ENCODE results near the gene RENBP. TPM values are rescaled to one million over a fixed set of nuclear protein-coding genes. Genes with fewer than 3 reads are reported as not detected.

Gene RENBP
- polyA plus RNA-seq, 1 of the 3 experiments (the other 2 are of a cell fraction) = 0.90 TPM

- TF ChIP-seq CTCF (IDR thresholded peaks at IDR 0.05) (no peak), NRF1 (IDR thresholded peaks at IDR 0.05; ENCODE audit: low read depth, low read length) (no peak), GABPA (IDR thresholded peaks at IDR 0.05; ENCODE audit: low read depth) (no peak), ZBTB33 (IDR thresholded peaks at IDR 0.05; ENCODE audit: borderline replicate concordance, low read depth) (no peak), FOSL2 (IDR thresholded peaks at IDR 0.05; ENCODE audit: borderline replicate concordance, low read depth) (no peak), IRF3 (IDR thresholded peaks at IDR 0.05; ENCODE audit: low read depth, low read length) (no peak), SIN3A (IDR thresholded peaks at IDR 0.05; ENCODE audit: borderline replicate concordance, low read depth, low read length) (no peak), TAF1 (IDR thresholded peaks at IDR 0.05; ENCODE audit: borderline replicate concordance, low read depth, low read length) (no peak), YY1 (IDR thresholded peaks at IDR 0.05; ENCODE audit: low read depth) (no peak), NFIC (IDR thresholded peaks at IDR 0.05; ENCODE audit: borderline replicate concordance) (no peak), MXI1 (IDR thresholded peaks at IDR 0.05; ENCODE audit: low read depth, low read length) (no peak), EZH2phosphoT487 (IDR thresholded peaks at IDR 0.05; ENCODE audit: borderline replicate concordance, low read depth) (no peak)
- no peak for DNase-seq
- Histone ChIP-seq H3K9me2 (no peaks in the 10 kb centered on the region), H3K9me3 (no peaks in the 10 kb centered on the region), H3K27ac (ENCODE audit: low read depth in 2 of 2, low read length in 1 of 2) (no peak overlapping the region), H3K27me3 (ENCODE audit: insufficient read depth) (peaks cover 39% of the 10 kb centered on the region), H3K4me1 (ENCODE audit: control insufficient read depth in 1 of 2, insufficient read depth in 2 of 2, low read depth in 1 of 2, low read length in 1 of 2) (peaks cover 0 to 25% of the 10 kb centered on the region in 2 experiments; a peak in 1 of 4 replicates), H3K4me2 (no peak overlapping the region), H4K20me1 (ENCODE audit: insufficient read depth) (no peaks in the 10 kb centered on the region), H3F3A (replicated peaks; ENCODE audit: insufficient read depth) (no peaks in the 10 kb centered on the region), H2AFZ (ENCODE audit: low read depth) (no peak overlapping the region), H3K79me2 (ENCODE audit: insufficient read depth) (no peaks in the 10 kb centered on the region), H3K9ac (no peak overlapping the region), H3K36me3 (replicated peaks in 1 of 2; ENCODE audit: control insufficient read depth in 1 of 2, insufficient read depth in 2 of 2, low read length in 1 of 2) (no peaks in the 10 kb centered on the region), H3K4me3 (ENCODE audit: low read depth in 2 of 2, low read length in 1 of 2) (no peak overlapping the region)
- WGBS (ENCODE audit: low lambda C conversion rate) = 42% methylated on average over 7 of the region's 8 CpGs
- ChIA-PET CTCF (no interaction called here), POLR2A (interaction anchor here (1.7 kb wide), 1 partner anchor 40 kb away, joined by 5 read pairs; no protein-coding TSS in a partner anchor)
These were observed 57.1 kb downstream of the RENBP start for GRCh38 chrX:153887385-153887784.

- POLR2A ChIA-PET = interaction anchor here (1.2 to 1.7 kb wide), 2 partner anchors 13 to 40 kb away, joined by 4 to 5 read pairs; no protein-coding TSS in a partner anchor
These were observed 57.5 kb downstream of the RENBP start for GRCh38 chrX:153886915-153887314.

More at GRCh38 chrX:153886915-153887314, 57.5 kb downstream of the RENBP start:
- Histone ChIP-seq H3F3A (replicated peaks; ENCODE audit: insufficient read depth) (no peaks in the 10 kb centered on the region), H4K20me1 (ENCODE audit: insufficient read depth) (no peaks in the 10 kb centered on the region), H3K79me2 (ENCODE audit: insufficient read depth) (no peaks in the 10 kb centered on the region), H3K4me3 (ENCODE audit: low read depth in 2 of 2, low read length in 1 of 2) (no peak overlapping the region), H3K4me2 (no peak overlapping the region), H3K4me1 (ENCODE audit: control insufficient read depth in 1 of 2, insufficient read depth in 2 of 2, low read depth in 1 of 2, low read length in 1 of 2) (peaks cover 0 to 25% of the 10 kb centered on the region in 2 experiments; a peak in 1 of 4 replicates), H3K9ac (no peak overlapping the region), H3K36me3 (replicated peaks in 1 of 2; ENCODE audit: control insufficient read depth in 1 of 2, insufficient read depth in 2 of 2, low read length in 1 of 2) (no peaks in the 10 kb centered on the region), H2AFZ (ENCODE audit: low read depth) (no peak overlapping the region), H3K9me3 (no peaks in the 10 kb centered on the region), H3K9me2 (no peaks in the 10 kb centered on the region), H3K27ac (ENCODE audit: low read depth in 2 of 2, low read length in 1 of 2) (no peak overlapping the region), H3K27me3 (ENCODE audit: insufficient read depth) (peaks cover 41% of the 10 kb centered on the region)
- no peak for TF ChIP-seq PBX3 (IDR thresholded peaks at IDR 0.05)
- no peak for TF ChIP-seq USF2 (IDR thresholded peaks at IDR 0.05; ENCODE audit: borderline replicate concordance, low read depth, low read length)
- TF ChIP-seq FOSL2 (IDR thresholded peaks at IDR 0.05; ENCODE audit: borderline replicate concordance, low read depth) = no peak
- TF ChIP-seq TAF1 (IDR thresholded peaks at IDR 0.05; ENCODE audit: borderline replicate concordance, low read depth, low read length) = no peak
- TF ChIP-seq CHD2 (IDR thresholded peaks at IDR 0.05; ENCODE audit: low read length, partially characterized antibody) = no peak
- no peak for TF ChIP-seq EZH2phosphoT487 (IDR thresholded peaks at IDR 0.05; ENCODE audit: borderline replicate concordance, low read depth)
- no peak for TF ChIP-seq RXRA (IDR thresholded peaks at IDR 0.05; ENCODE audit: borderline replicate concordance, low read depth)
- TF ChIP-seq NRF1 (IDR thresholded peaks at IDR 0.05; ENCODE audit: low read depth, low read length) = no peak
- CTCF ChIA-PET = no interaction called here
- DNase-seq = no peak
- 61% methylated on average over 12 of the region's 13 CpGs for WGBS (ENCODE audit: low lambda C conversion rate)

Data from SK-N-SH (cell line).